Measurements from ENCODE around the gene CAMKK1. TPM values are rescaled to one million over a fixed set of nuclear protein-coding genes. Genes with fewer than 3 reads are reported as not detected.

Gene CAMKK1
- total RNA-seq, 1 donor from 2014 or later: 4.1 TPM

DNA sequence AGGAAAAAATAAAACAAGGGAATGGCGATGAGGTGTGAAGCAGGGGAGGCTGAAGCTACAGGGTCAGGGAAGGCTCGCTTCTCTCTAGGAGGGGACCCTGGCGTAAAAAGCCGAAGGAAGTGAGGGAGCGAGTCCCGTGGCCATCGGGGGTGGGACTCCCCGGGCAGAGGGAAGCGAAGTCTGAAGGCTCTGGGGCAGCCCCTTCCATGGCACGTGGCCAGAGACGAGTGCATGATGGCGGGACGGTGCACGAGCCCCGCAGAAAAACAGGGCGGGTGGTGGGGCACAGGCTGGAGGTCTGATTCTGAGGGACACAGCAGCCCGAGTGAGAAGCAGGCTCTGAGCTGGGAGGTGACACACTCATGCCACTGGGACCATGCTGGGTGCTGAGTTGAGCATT is 25.7 kb downstream of the CAMKK1 start:
- Mint-ChIP-seq H3K4me3 (ENCODE audit: unreplicated experiment) (no peak overlapping the region), H3K27ac (ENCODE audit: unreplicated experiment) (no peak overlapping the region), H3K27me3 (ENCODE audit: unreplicated experiment) (peaks cover 6% of the 10 kb centered on the region), H3K4me1 (ENCODE audit: unreplicated experiment) (peaks cover 5% of the 10 kb centered on the region), H3K36me3 (ENCODE audit: low read depth, unreplicated experiment) (peaks cover 7% of the 10 kb centered on the region), H3K9me3 (ENCODE audit: unreplicated experiment) (no peaks in the 10 kb centered on the region)
- no peak for DNase-seq (ENCODE audit: low spot score)
- TF ChIP-seq, protein P1, sequence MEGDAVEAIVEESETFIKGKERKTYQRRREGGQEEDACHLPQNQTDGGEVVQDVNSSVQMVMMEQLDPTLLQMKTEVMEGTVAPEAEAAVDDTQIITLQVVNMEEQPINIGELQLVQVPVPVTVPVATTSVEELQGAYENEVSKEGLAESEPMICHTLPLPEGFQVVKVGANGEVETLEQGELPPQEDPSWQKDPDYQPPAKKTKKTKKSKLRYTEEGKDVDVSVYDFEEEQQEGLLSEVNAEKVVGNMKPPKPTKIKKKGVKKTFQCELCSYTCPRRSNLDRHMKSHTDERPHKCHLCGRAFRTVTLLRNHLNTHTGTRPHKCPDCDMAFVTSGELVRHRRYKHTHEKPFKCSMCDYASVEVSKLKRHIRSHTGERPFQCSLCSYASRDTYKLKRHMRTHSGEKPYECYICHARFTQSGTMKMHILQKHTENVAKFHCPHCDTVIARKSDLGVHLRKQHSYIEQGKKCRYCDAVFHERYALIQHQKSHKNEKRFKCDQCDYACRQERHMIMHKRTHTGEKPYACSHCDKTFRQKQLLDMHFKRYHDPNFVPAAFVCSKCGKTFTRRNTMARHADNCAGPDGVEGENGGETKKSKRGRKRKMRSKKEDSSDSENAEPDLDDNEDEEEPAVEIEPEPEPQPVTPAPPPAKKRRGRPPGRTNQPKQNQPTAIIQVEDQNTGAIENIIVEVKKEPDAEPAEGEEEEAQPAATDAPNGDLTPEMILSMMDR (IDR thresholded peaks at IDR 0.05; ENCODE audit: unreplicated experiment): no peak

DNA sequence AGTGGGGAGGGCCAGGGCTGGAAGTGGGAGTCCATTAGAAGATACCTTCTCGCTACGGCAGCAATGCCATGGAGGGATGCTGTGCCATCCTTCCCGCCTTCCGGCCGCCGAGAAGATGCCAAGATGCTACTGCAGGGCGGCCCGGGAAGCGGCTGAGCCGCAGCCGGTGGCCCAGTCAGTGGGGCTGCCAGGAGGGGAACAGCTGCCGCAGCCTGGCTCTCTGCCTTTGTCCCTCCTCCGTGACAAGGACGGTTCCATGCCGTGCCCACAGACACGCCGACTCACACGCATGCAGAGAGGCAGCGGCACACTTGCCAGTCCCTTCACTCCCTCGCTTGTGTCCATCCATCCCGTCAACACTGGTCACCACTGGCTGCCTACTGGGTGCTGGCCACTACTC is 26.6 kb downstream of the CAMKK1 start:
- no peaks in the 10 kb centered on the region for H3K9me3 Mint-ChIP-seq (ENCODE audit: unreplicated experiment)
- no peak for DNase-seq (ENCODE audit: low spot score)
- TF ChIP-seq, protein P1 (IDR thresholded peaks at IDR 0.05; ENCODE audit: unreplicated experiment): no peak
- H3K27ac Mint-ChIP-seq (ENCODE audit: unreplicated experiment): no peak overlapping the region
- H3K4me1 Mint-ChIP-seq (ENCODE audit: unreplicated experiment): peaks cover 5% of the 10 kb centered on the region
- H3K27me3 Mint-ChIP-seq (ENCODE audit: unreplicated experiment): peaks cover 6% of the 10 kb centered on the region
- H3K4me3 Mint-ChIP-seq (ENCODE audit: unreplicated experiment): no peak overlapping the region
- H3K36me3 Mint-ChIP-seq (ENCODE audit: low read depth, unreplicated experiment): peaks cover 7% of the 10 kb centered on the region

DNA sequence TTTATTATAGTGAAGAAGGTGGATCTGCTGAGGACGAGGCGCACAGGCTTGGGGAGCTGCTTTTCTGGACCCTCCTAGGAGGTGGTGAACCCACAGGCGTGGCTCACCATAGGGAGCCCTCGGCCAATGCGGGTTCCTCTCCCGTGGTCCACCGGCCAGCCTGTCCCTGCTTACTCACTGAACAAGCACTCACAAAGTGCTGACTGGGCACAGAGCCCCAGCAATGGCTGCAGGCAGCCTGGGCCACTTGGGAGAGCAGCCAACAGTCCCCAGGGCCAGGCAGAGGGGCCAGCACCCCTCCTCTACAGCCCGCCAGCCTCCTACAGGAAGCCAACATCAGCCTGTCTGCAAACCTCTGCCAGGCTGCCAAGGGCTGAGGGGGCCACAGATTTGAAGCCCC is 27.7 kb downstream of the CAMKK1 start:
- Mint-ChIP-seq H3K4me3 (ENCODE audit: unreplicated experiment) (no peak overlapping the region), H3K36me3 (ENCODE audit: low read depth, unreplicated experiment) (peaks cover 7% of the 10 kb centered on the region), H3K27me3 (ENCODE audit: unreplicated experiment) (peaks cover 6% of the 10 kb centered on the region), H3K4me1 (ENCODE audit: unreplicated experiment) (no peaks in the 10 kb centered on the region), H3K27ac (ENCODE audit: unreplicated experiment) (no peak overlapping the region), H3K9me3 (ENCODE audit: unreplicated experiment) (no peaks in the 10 kb centered on the region)
- no peak for DNase-seq (ENCODE audit: low spot score)
- TF ChIP-seq, protein P1 (IDR thresholded peaks at IDR 0.05; ENCODE audit: unreplicated experiment): no peak

DNA sequence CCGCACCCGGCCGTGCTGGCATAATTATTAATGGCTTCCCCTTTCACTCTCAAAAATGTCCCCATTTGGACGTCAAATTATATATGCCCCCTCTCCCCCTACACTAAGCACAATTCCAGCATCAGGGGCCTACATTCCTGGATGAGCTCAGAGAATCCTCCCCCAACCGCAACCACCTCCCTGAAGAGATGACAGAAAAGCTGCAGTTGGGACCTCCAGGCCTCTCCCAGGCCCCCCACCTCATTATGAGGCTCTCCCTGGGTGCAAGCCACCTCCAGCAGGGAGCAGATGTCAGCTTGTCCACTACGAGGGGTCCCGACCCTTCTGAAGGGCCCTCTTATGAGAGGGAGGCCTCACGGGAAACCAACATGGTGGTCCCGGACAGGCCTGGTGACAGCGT is 28.3 kb downstream of the CAMKK1 start:
- TF ChIP-seq, protein P1 (IDR thresholded peaks at IDR 0.05; ENCODE audit: unreplicated experiment): no peak
- Mint-ChIP-seq H3K36me3 (ENCODE audit: low read depth, unreplicated experiment) (peaks cover 4% of the 10 kb centered on the region), H3K4me1 (ENCODE audit: unreplicated experiment) (no peaks in the 10 kb centered on the region), H3K9me3 (ENCODE audit: unreplicated experiment) (no peaks in the 10 kb centered on the region), H3K4me3 (ENCODE audit: unreplicated experiment) (no peak overlapping the region), H3K27me3 (ENCODE audit: unreplicated experiment) (peaks cover 6% of the 10 kb centered on the region), H3K27ac (ENCODE audit: unreplicated experiment) (no peak overlapping the region)
- no peak for DNase-seq (ENCODE audit: low spot score)

DNA sequence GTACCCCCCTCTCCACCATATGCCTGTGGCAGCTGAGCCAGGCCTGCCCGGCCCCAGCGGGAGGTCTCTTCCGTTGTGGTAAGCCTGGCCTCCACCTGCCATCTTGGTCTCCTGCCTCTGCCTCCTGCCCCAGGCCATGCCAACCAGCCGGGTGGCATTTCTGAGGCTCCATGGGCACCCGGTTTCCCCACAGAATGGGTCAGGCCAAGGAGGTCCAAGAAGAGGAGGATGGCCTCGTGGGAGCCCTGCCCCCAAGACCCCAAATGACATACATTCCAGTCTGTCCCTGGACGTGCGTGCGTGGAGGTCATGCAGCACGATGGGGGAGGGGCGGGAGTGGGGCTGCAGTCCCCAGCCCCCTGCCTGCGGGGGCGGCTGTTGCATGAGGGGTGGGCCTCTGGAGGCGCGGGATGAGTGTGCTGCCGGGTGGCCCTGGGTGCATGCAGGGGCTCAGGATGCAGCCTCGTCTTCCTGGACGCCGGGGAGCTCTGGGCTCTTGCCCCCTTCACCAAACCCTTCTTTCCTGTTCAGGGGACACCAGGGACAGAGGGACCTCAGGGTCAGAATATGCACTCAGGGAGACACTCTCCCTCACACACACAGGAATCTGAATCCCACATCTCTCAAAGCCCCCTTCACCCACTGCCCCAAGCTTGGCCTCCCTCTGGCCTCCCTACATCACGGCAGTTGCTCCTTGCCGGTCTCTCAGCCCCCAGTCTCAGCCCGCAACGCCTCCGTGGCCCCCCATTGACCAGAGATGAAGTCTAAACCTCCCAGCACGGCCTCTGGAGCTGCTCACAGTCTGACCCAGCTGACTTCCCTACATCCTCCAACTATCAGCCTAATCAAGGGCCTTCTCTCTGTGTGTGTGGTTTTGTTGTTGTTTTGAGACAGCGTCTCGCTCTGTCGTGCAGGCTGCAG is 30.8 kb downstream of the CAMKK1 start:
- H3K27ac Mint-ChIP-seq (ENCODE audit: unreplicated experiment): no peak overlapping the region

More for the DNA sequence above, 30.8 kb downstream of the CAMKK1 start:
- TF ChIP-seq, protein P1 (IDR thresholded peaks at IDR 0.05; ENCODE audit: unreplicated experiment): no peak
- H3K27me3 Mint-ChIP-seq (ENCODE audit: unreplicated experiment): peaks cover 6% of the 10 kb centered on the region
- no peaks in the 10 kb centered on the region for H3K9me3 Mint-ChIP-seq (ENCODE audit: unreplicated experiment)
- H3K4me1 Mint-ChIP-seq (ENCODE audit: unreplicated experiment): no peaks in the 10 kb centered on the region
- no peak overlapping the region for H3K4me3 Mint-ChIP-seq (ENCODE audit: unreplicated experiment)
- peaks cover 3% of the 10 kb centered on the region for H3K36me3 Mint-ChIP-seq (ENCODE audit: low read depth, unreplicated experiment)
- no peak for DNase-seq (ENCODE audit: low spot score)
